CD4-positive, alpha-beta T cell (primary cell): ENCODE measurements around the gene KCTD3. TPM values are rescaled to one million over a fixed set of nuclear protein-coding genes. Genes with fewer than 3 reads are reported as not detected.

ENCODE experiments used
- ATAC-seq: fragments of 200-7000 bp; cut with Tn5 transposase; one replicate; pipeline ENCODE4 v1.10.0; 2022; ENCODE audit warnings: mild to moderate bottlenecking; ENCODE audit not compliant: poor library complexity
- CTCF ChIA-PET: fragments of 350-600 bp; sonication (Branson Sonifier 250); formaldehyde crosslinking; loops from one replicate; lab custom pipeline; 2021; ENCODE audit warnings: antibody characterized with exemption, inconsistent platforms; lab: Charles Lee
- POLR2A ChIA-PET: fragments of 350-600 bp; sonication (Branson Sonifier 250); formaldehyde crosslinking; loops from one replicate; lab custom pipeline; 2021; ENCODE audit warnings: antibody characterized with exemption, inconsistent platforms; lab: Charles Lee
- DNase-seq, 14 experiments: peaks; one replicate each; pipeline ENCODE4 v3.0.0-alpha.2; 2013 to 2020; ENCODE audit warnings: mixed read lengths in 2 of 14
- H3K27ac ChIP-seq, 2 donors: one replicate each; pipeline versions ENCODE4 v1.5.1 to v1.7.0; 2013; ENCODE audit warnings: low read length in 2 of 2, low read depth in 1 of 2, mild to moderate bottlenecking in 1 of 2
- H3K27me3 ChIP-seq, 2 experiments: 1 replicate in 1 of 2; 2 replicates in 1 of 2; pipeline versions ENCODE4 v1.6.1 to v1.7.0; 2013; ENCODE audit warnings: low read length in 2 of 2, control low read depth in 1 of 2, mild to moderate bottlenecking in 1 of 2, moderate library complexity in 1 of 2; ENCODE audit not compliant: insufficient read depth in 2 of 2, control insufficient read depth in 1 of 2
- H3K36me3 ChIP-seq: one replicate; pipeline ENCODE4 v1.6.1; 2013; ENCODE audit warnings: low read length, control low read depth; ENCODE audit not compliant: insufficient read depth
- H3K4me1 ChIP-seq: one replicate; pipeline ENCODE4 v1.6.1; 2013; ENCODE audit warnings: low read length, control low read depth; ENCODE audit not compliant: insufficient read depth
- H3K4me3 ChIP-seq: one replicate; pipeline ENCODE4 v1.5.1; 2013; ENCODE audit warnings: mild to moderate bottlenecking, low read length, moderate library complexity
- H3K9me3 ChIP-seq, 2 experiments: 1 replicate in 1 of 2; 2 replicates in 1 of 2; pipeline versions ENCODE4 v1.6.1 to v1.7.0; 2013; ENCODE audit warnings: low read length in 2 of 2, mild to moderate bottlenecking in 2 of 2, control low read depth in 1 of 2, moderate library complexity in 1 of 2; ENCODE audit not compliant: control insufficient read depth in 1 of 2, insufficient read depth in 1 of 2
- H3K27ac Mint-ChIP-seq: one replicate; pipeline ENCODE4 v1.8.0; 2020; ENCODE audit warnings: mixed read lengths
- H3K27me3 Mint-ChIP-seq: one replicate; pipeline ENCODE4 v1.8.0; 2021; ENCODE audit warnings: mixed read lengths
- H3K36me3 Mint-ChIP-seq: one replicate; pipeline ENCODE4 v1.8.0; 2021; ENCODE audit warnings: low read depth, mixed read lengths
- H3K4me1 Mint-ChIP-seq: one replicate; pipeline ENCODE4 v1.8.0; 2021; ENCODE audit warnings: low read depth, mixed read lengths
- H3K4me3 Mint-ChIP-seq: one replicate; pipeline ENCODE4 v1.8.0; 2020; ENCODE audit warnings: mild to moderate bottlenecking, mixed read lengths
- H3K9me3 Mint-ChIP-seq: one replicate; pipeline ENCODE4 v1.8.0; 2020; ENCODE audit warnings: mixed read lengths
- CTCF ChIP-seq: fragments of 200-600 bp; IDR thresholded peaks from one replicate; pipeline ENCODE4 v1.8.0; 2022; ENCODE audit warnings: antibody characterized with exemption, mild to moderate bottlenecking
- intact Hi-C, 2 experiments: fragments of 100-400 bp; cut with DNase I in 1 of 2; cut with micrococcal nuclease in 1 of 2; formaldehyde crosslinking; loops; one replicate each; pipeline versions ENCODE4 v1.15.1 to v1.9.0; 2023 to 2025; cut with DNase I, micrococcal nuclease
- total RNA-seq, 174 experiments: library from RNA in 2 of 174; stranded (reverse) in 2 of 174; gene quantifications; one replicate each; pipeline ENCODE4 v1.2.3 and lab custom pipeline; 2021 to 2026

Gene KCTD3
- total RNA-seq, 2 experiments from 2014 or later, result 3.0 to 4.8 TPM

DNA sequence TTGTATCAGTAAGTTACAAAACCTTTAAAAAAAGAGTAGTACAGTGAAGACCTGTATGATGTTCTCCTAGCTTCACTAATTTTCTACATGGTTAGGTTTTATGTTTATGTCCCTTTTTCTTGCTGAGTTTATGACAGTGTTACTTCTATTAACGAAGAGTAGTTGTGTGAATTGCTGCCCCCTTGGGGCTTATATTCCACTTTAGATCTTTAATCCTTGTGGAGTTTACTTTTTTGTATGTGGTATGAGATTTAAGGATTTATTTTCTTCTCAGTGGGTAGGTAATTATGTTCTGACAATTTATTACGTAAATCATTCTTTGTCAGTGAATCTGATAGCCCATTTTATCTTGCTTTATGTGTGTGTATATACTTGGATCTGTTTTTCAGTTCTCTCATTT lies 14.8 kb downstream of the KCTD3 start:
- intact Hi-C loops, result no loop called here
- Histone ChIP-seq H3K36me3 (no peaks in the 10 kb centered on the region), H3K27me3 (no peaks in the 10 kb centered on the region), H3K9me3 (no peaks in the 10 kb centered on the region), H3K4me1 (no peaks in the 10 kb centered on the region), H3K4me3 (no peak overlapping the region), H3K27ac (no peak overlapping the region)
- no peak for TF ChIP-seq CTCF
- POLR2A ChIA-PET, result no interaction called here
- H3K4me1 Mint-ChIP-seq, result no peaks in the 10 kb centered on the region
- H3K4me3 Mint-ChIP-seq, result no peak overlapping the region
- H3K27me3 Mint-ChIP-seq, result no peaks in the 10 kb centered on the region
- H3K27ac Mint-ChIP-seq, result no peak overlapping the region
- ATAC-seq (no peak), DNase-seq (no peak)
- CTCF ChIA-PET, result no interaction called here
- H3K36me3 Mint-ChIP-seq, result peaks cover 68% of the 10 kb centered on the region
- peaks cover 6% of the 10 kb centered on the region for H3K9me3 Mint-ChIP-seq

GRCh38 chr1:215583185-215583749 lies 16.2 kb downstream of the KCTD3 start:
- no peak for TF ChIP-seq CTCF
- ChIA-PET CTCF (no interaction called here), POLR2A (no interaction called here)
- Mint-ChIP-seq H3K4me3 (no peak overlapping the region), H3K27ac (no peak overlapping the region), H3K27me3 (no peaks in the 10 kb centered on the region), H3K4me1 (no peaks in the 10 kb centered on the region), H3K9me3 (peaks cover 6% of the 10 kb centered on the region), H3K36me3 (peaks cover 68% of the 10 kb centered on the region)
- ATAC-seq (no peak), DNase-seq (no peak)
- H3K4me1 ChIP-seq, result no peaks in the 10 kb centered on the region
- no peak overlapping the region for H3K27ac ChIP-seq
- H3K9me3 ChIP-seq, result no peaks in the 10 kb centered on the region
- H3K36me3 ChIP-seq, result no peaks in the 10 kb centered on the region
- H3K27me3 ChIP-seq, result no peaks in the 10 kb centered on the region
- H3K4me3 ChIP-seq, result no peak overlapping the region
- intact Hi-C loops, result no loop called here

- TF ChIP-seq CTCF, result no peak
- POLR2A ChIA-PET, result no interaction called here
Measured at GRCh38 chr1:215584389-215584788, 17.3 kb downstream of the KCTD3 start.

More at GRCh38 chr1:215584389-215584788, 17.3 kb downstream of the KCTD3 start:
- Mint-ChIP-seq H3K4me3 (no peak overlapping the region), H3K4me1 (no peaks in the 10 kb centered on the region), H3K36me3 (peaks cover 65% of the 10 kb centered on the region), H3K27me3 (no peaks in the 10 kb centered on the region), H3K27ac (no peak overlapping the region), H3K9me3 (peaks cover 6% of the 10 kb centered on the region)
- Histone ChIP-seq H3K27ac (no peak overlapping the region), H3K4me1 (no peaks in the 10 kb centered on the region), H3K9me3 (no peaks in the 10 kb centered on the region), H3K27me3 (no peaks in the 10 kb centered on the region), H3K36me3 (no peaks in the 10 kb centered on the region), H3K4me3 (no peak overlapping the region)
- intact Hi-C loops, result no loop called here
- CTCF ChIA-PET, result no interaction called here
- ATAC-seq (no peak), DNase-seq (no peak)
